Activated T-helper 17 cell treated with anti-CD3 and anti-CD28 coated beads, Interleukin-2, amount 50 U/mL, for 72 hours (primary cell): ENCODE measurements around the gene NCBP1. TPM values are rescaled to one million over a fixed set of nuclear protein-coding genes. Genes with fewer than 3 reads are reported as not detected.
"Not testable (repeated sequence)": the region's sequence is repeated elsewhere in the genome, so short reads cannot be mapped to it uniquely, and the experiment has no call there.

Source experiments
- ATAC-seq: fragments of 150-1000 bp; cut with Tn5 transposase; replicated peaks from 2 replicates; pipeline ENCODE4 v1.10.0; 2021; ENCODE audit warnings: mild to moderate bottlenecking, moderate library complexity
- H3K27ac Mint-ChIP-seq: one replicate; pipeline ENCODE4 v1.8.0; 2022; ENCODE audit warnings: mixed read lengths
- H3K27me3 Mint-ChIP-seq: one replicate; pipeline ENCODE4 v1.8.0; 2022; ENCODE audit warnings: mixed read lengths
- H3K36me3 Mint-ChIP-seq: one replicate; pipeline ENCODE4 v1.8.0; 2022; ENCODE audit warnings: low read depth, mild to moderate bottlenecking, mixed read lengths
- H3K4me1 Mint-ChIP-seq: one replicate; pipeline ENCODE4 v1.8.0; 2022; ENCODE audit warnings: mixed read lengths
- H3K4me3 Mint-ChIP-seq: one replicate; pipeline ENCODE4 v1.8.0; 2022; ENCODE audit warnings: mild to moderate bottlenecking, mixed read lengths
- H3K9me3 Mint-ChIP-seq: one replicate; pipeline ENCODE4 v1.8.0; 2022; ENCODE audit warnings: mixed read lengths
- total RNA-seq, 2 donors: library from RNA; stranded (reverse); gene quantifications; one replicate each; pipeline ENCODE4 v1.2.3, GENCODE V29; 2022

The NCBP1 gene
- total RNA-seq, 2 donors from 2014 or later, result 33.5 to 47.7 TPM

DNA sequence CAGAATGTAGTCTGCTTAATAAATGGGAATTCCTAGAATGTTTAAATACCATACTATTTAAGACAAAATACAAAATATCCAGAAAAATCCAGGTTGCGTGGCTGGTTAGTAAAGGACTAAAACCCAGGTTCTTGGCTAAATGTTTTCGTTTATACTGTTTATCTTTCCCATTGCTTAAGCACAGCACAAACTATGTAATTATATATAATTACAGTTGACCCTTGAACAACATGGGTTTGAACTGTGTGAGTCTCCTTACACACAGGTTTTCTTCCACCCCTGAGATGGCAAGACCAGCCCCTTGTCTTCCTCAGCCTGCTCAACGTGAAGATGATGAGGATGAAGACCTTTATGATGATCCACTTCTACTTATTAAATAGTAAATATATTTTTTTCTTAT, 38.8 kb downstream of the NCBP1 start:
- Mint-ChIP-seq H3K4me3 (no peak overlapping the region), H3K4me1 (peaks cover 4% of the 10 kb centered on the region), H3K36me3 (peaks cover 100% of the 10 kb centered on the region), H3K27me3 (no peaks in the 10 kb centered on the region), H3K27ac (no peak overlapping the region), H3K9me3 (no peaks in the 10 kb centered on the region)
- ATAC-seq, result no peak

DNA sequence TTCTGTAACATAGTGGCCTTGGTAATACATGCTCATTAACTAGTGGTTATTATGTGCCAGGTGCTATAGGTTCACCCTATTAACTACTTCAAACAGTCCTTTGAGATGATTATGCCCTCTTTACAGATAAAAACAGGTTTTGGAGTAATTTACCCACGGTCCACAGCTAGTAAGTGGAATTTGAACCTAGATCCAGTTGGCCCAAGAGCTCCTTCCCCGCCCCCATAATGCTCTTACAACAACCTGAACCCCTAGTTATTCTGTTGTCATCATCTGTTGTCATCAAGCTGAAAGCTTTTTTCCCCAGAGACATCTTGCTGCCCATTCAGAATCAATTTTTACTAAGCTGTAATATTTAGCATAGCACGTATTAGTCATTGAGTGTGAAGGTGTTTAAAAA, 40.3 kb downstream of the NCBP1 start:
- Mint-ChIP-seq H3K4me3 (no peak overlapping the region), H3K27me3 (no peaks in the 10 kb centered on the region), H3K27ac (peak overlapping the region; percentile 24), H3K4me1 (no peaks in the 10 kb centered on the region), H3K36me3 (peaks cover 100% of the 10 kb centered on the region), H3K9me3 (no peaks in the 10 kb centered on the region)
- ATAC-seq, result no peak

DNA sequence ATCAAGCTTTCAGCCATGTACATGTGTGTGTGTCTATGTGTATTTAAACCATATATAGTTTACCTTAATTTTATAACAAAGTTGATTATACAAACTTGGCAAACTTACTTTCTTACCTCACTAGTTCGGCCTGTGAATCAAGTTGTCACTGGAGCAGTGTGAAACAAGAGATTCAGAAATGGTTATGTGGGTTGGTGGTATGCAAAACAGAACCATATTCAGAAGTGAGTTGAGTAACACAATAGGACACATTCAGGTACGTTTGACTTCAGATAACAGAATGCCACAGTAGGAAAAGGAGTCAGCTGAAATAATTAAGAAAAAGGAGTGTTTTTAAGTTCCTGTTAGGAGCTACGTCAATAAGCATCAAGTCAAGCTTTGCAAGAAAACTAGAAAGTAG, 42.0 kb downstream of the NCBP1 start:
- H3K36me3 Mint-ChIP-seq, result peaks cover 100% of the 10 kb centered on the region
- H3K9me3 Mint-ChIP-seq, result no peaks in the 10 kb centered on the region
- H3K4me3 Mint-ChIP-seq, result no peak overlapping the region
- no peaks in the 10 kb centered on the region for H3K27me3 Mint-ChIP-seq
- H3K27ac Mint-ChIP-seq, result peak overlapping the region; percentile 11
- peak; percentile 88 for ATAC-seq
- no peaks in the 10 kb centered on the region for H3K4me1 Mint-ChIP-seq

DNA sequence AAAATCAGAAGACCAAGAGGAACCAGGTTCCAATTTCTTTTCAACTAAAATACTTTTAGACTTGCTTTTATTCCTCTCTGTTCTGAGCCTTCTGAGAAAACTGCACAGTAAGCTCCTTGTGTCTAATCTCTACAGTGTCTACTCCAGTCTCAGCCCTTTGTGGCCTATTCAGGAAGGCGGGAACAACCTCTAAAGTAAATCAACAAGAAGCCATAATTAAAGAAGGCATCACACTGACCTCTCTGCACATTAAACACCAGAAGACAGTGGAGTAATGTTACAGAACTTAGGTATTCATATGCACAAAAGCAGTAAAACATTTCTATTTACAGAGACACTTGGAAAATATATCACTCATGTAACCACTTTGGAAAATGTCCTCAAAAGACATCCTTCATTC, 48.6 kb downstream of the NCBP1 start:
- ATAC-seq, result no peak
- Mint-ChIP-seq H3K27ac (peak overlapping the region; percentile 56), H3K27me3 (no peaks in the 10 kb centered on the region), H3K4me1 (no peaks in the 10 kb centered on the region), H3K4me3 (no peak overlapping the region), H3K9me3 (no peaks in the 10 kb centered on the region), H3K36me3 (peaks cover 99% of the 10 kb centered on the region)

DNA sequence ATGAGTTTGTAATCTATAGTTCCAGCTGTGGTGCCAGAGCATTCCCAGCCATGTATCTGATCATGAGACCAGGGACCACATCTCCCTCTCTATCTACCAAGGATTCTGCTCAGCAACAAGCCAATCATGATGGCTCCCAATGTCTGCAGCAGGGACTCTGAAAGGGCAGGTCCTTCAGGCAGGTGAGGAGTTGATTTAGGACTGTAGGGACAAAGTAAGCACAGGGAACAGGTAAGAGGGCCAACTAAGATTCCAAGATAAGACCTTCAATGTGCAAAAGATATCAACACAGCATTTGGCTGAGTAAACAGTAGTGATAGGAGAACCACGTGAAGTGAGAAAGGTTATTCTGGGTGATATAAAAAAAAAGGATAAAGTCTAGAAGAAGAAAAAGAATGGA, 55.0 kb downstream of the NCBP1 start:
- ATAC-seq, result no peak
- Mint-ChIP-seq H3K27me3 (no peaks in the 10 kb centered on the region), H3K36me3 (peaks cover 98% of the 10 kb centered on the region), H3K4me3 (no peak overlapping the region), H3K9me3 (no peaks in the 10 kb centered on the region), H3K4me1 (peaks cover 6% of the 10 kb centered on the region), H3K27ac (peak overlapping the region; percentile 17)

DNA sequence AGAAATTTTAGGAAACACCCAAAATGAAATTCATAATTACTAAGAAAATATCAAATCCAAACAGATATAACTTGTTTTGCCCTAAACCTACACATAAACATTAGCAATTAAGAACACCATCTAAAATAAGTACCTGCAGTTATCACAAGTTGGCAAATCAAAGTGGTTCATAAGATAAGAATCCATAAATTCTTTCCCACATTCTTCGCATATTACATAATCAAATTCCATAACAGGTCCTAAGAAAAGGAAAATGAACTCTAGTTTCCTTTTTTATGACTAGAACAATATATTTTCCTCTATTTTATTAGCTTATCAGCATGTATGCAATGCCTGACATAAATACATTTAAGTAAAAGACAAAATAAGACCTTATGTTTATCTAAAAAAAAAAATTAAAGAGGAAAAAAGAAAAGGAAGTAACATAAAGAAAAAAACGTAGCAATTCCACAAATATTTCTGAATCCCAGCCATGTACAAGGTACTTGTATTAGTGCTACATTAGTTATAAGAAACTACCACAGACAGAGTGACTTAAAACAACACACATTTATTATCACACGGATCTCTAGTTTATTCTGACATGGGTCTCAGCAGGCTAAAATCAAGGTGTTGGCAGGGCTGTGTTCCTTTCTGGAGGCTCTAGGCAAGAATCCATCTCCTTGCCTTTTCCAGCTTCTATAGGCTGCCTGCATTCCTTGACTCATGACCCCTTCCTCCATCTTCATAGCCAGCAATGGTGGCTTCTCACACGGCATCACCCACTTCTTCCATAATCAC, 56.0 kb downstream of the NCBP1 start:
- peaks cover 98% of the 10 kb centered on the region for H3K36me3 Mint-ChIP-seq
- H3K4me1 Mint-ChIP-seq, result peaks cover 14% of the 10 kb centered on the region
- no peaks in the 10 kb centered on the region for H3K27me3 Mint-ChIP-seq
- H3K9me3 Mint-ChIP-seq, result no peaks in the 10 kb centered on the region
- H3K27ac Mint-ChIP-seq, result peak overlapping the region; percentile 3
- H3K4me3 Mint-ChIP-seq, result no peak overlapping the region
- ATAC-seq, result no peak

DNA sequence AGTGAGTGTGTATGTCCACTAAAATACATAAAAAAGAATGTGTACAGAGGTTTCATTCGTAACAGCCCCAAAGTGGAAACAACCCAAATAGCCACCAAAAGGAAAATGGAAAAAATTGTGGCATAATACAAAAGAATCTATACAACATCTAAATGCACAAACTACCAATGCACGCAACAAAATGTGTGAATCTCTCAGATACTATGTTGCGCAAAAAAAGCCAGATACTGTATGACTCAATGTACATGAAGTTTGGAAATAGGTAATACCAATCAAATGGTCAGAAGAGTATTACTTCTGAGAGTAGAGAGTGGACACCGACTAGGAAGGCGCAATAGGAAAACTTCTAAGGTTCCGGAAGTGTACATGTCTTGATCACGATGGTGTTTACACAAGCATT, 61.1 kb downstream of the NCBP1 start:
- peaks cover 33% of the 10 kb centered on the region for H3K4me1 Mint-ChIP-seq
- peaks cover 62% of the 10 kb centered on the region for H3K36me3 Mint-ChIP-seq
- peak overlapping the region; percentile 92 for H3K4me3 Mint-ChIP-seq
- no peaks in the 10 kb centered on the region for H3K9me3 Mint-ChIP-seq
- peak overlapping the region; percentile 14 for H3K27ac Mint-ChIP-seq
- no peaks in the 10 kb centered on the region for H3K27me3 Mint-ChIP-seq
- ATAC-seq, result no peak

DNA sequence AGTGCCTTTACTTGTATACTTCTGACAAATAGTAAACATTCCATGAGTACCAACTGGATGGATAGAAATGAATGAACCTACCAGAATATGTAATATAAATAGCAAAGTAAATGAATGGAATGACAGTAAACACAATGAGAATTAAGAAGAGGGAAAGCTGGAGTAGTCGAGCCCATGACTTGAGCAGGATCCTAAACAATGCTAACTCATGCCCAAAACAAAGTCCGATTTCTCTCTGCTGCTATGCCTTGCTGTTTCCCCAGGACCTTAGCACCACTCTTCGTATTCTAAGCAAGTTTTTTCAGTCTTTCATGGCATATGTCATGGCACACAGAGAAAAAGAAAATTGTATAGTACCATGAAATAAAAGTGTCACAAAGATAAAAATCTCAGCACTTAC, 61.8 kb downstream of the NCBP1 start:
- Mint-ChIP-seq H3K27ac (peak overlapping the region; percentile 91), H3K9me3 (no peaks in the 10 kb centered on the region), H3K4me3 (peak overlapping the region; percentile 92), H3K36me3 (peaks cover 56% of the 10 kb centered on the region), H3K27me3 (no peaks in the 10 kb centered on the region), H3K4me1 (peaks cover 33% of the 10 kb centered on the region)
- ATAC-seq, result no peak

DNA sequence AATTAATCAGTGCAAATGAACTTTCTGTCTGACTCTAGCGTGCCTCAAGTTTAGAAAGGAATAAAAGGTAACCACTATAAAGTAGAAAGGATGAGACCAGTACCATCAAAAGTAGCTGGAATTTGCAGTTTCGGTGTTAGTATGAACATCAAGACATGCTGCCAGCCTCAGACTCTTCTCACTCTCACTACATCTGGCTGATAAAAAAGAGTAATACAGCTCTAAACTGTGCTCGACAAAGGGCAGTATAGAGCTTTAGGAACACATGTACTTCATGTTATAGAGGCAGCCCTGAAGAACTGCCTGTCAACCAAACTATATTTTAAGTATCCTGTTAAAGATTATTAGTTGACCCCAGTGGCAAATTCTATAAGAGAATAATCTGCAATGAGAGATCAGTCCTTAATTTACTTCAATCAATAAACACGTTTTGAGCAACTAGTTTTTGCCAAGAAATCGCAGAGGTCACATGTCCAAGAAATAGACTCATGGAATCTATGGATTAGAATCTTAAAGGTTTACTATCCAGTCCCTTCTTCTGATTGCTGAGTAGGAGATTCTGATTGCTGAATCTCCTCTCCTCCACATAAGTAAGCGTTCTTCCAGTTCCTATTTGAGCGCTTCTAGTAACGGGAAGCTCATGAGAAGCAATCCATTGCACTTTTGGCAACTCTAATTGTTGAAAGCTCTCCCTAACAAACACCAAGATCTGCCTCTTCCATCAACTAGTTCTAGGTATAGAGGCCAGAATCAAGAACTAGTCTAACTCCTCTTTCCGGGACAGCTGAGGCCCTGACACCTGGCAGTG, 62.6 kb downstream of the NCBP1 start:
- Mint-ChIP-seq H3K9me3 (no peaks in the 10 kb centered on the region), H3K4me1 (peaks cover 33% of the 10 kb centered on the region), H3K4me3 (peak overlapping the region; percentile 92), H3K27ac (peak overlapping the region; percentile 91), H3K36me3 (peaks cover 48% of the 10 kb centered on the region), H3K27me3 (no peaks in the 10 kb centered on the region)
- ATAC-seq, result peak; percentile 37

DNA sequence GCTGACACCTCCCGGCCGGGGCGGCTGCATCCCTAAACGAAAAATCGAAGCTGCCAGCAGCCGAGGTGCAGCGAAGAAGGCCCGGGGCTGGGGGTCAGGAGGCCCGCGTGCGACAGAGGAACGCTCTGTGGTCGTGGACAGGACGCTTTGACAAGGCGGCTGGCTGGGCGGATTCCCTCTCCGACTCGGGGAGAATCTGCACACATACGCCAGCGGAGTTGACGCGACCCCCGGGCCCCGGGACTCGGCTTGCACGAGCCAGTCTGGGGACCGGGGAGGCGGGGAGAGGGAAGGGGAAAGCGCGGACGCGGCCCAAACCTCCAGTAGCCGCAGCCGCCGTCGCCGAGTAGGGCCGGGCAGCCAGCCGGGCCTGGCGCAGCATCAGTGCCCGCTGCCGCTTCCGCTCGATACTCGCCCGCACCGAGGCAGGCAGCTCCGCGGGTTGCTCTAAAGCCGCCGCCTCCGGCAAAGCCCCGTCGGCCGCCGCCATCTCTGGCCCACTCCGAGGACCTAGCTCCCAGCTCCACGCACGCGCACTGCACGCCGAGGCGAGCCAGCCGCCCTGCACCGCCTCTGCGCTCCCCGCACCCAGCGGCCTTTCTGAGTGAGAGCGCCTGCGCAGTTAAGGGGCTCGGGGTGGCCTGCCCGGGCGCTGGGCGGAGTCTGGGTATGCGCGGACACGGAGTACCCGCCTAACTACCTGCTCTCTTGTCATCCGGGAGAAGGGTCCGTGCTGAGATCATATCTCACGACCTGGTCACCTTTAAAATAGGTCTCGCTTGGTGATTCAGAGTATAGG, 63.4 kb downstream of the NCBP1 start, which contains the start of gene XPA:
TSS of gene XPA (minus strand) at position 538 of the 799 bp plus-strand sequence. CDS start at position 490, 48 bp downstream.
- Mint-ChIP-seq H3K4me3 (peak within 1 kb of the TSS; percentile 92), H3K4me1 (peaks cover 33% of the 10 kb centered on the region), H3K27me3 (no peaks in the 10 kb centered on the region), H3K36me3 (peaks cover 42% of the 10 kb centered on the region), H3K27ac (peak within 1 kb of the TSS; percentile 91), H3K9me3 (no peaks in the 10 kb centered on the region)
- peak; percentile 95 for ATAC-seq

DNA sequence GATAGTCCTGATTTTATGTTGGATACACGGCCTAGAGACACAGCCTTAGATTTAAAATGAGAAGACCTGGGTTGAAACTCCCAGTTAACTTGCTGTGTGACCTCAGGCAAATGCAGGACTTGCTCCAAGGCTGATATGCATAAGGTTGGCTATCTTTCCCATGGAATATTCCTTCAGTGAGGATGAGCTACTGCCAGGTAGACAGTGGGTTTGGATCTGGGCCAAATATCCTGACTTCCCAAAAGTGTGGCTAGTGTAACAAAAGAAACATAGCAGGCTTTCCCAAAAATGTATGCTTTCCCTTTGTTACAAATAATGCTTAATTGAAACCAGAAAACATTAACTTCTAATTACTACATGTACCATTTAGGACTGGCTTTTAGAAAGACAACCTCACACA, 64.2 kb downstream of the NCBP1 start:
- no peaks in the 10 kb centered on the region for H3K27me3 Mint-ChIP-seq
- H3K9me3 Mint-ChIP-seq, result no peaks in the 10 kb centered on the region
- peak overlapping the region; percentile 92 for H3K4me3 Mint-ChIP-seq
- H3K4me1 Mint-ChIP-seq, result peaks cover 37% of the 10 kb centered on the region
- ATAC-seq, result no peak
- H3K27ac Mint-ChIP-seq, result peak overlapping the region; percentile 91
- peaks cover 33% of the 10 kb centered on the region for H3K36me3 Mint-ChIP-seq

DNA sequence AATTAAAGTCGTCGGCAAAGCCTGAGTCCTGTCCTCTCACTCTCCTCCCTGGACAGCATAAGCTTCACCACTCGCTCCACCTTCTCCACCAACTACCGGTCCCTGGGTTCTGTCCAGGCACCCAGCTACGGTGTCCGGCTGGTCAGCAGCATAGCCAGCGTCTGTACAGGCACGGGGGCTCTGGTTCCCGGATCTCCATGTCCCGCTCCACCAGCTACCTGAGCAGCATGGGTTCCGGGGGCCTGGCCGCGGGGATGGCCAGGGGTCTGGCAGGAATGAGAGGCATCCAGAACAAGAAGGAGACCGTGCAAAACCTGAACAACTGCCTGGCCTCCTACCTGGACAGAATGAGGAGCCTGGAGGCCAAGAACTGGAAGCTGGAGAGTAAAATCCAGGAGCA, 65.2 kb downstream of the NCBP1 start:
- Mint-ChIP-seq H3K27me3 (no peaks in the 10 kb centered on the region), H3K4me1 (peaks cover 37% of the 10 kb centered on the region), H3K36me3 (peaks cover 23% of the 10 kb centered on the region), H3K9me3 (no peaks in the 10 kb centered on the region), H3K27ac (no peak overlapping the region), H3K4me3 (no peak overlapping the region)
- ATAC-seq, result no peak

DNA sequence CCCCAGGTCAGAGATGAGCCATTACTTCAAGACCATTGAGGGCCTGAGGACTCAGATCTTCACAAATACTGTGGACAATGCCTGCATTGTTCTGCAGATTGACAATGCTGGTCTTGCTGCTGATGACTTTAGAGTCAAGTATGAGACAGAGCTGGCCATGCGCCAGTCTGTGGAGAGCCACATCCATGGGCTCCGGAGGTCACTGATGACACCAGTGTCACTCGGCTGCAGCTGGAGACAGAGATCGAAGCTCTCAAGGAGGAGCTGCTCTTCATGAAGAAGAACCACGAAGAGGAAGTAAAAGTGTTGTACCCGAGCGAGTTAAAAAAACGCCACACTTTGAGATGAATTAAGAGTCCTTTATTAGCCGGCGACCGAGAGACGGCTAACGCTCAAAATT, 65.7 kb downstream of the NCBP1 start:
- not testable (repeated sequence) for ATAC-seq, H3K27ac Mint-ChIP-seq, H3K9me3 Mint-ChIP-seq, H3K4me3 Mint-ChIP-seq, H3K27me3 Mint-ChIP-seq
- Mint-ChIP-seq H3K4me1 (peaks cover 37% of the 10 kb centered on the region), H3K36me3 (peaks cover 19% of the 10 kb centered on the region)

DNA sequence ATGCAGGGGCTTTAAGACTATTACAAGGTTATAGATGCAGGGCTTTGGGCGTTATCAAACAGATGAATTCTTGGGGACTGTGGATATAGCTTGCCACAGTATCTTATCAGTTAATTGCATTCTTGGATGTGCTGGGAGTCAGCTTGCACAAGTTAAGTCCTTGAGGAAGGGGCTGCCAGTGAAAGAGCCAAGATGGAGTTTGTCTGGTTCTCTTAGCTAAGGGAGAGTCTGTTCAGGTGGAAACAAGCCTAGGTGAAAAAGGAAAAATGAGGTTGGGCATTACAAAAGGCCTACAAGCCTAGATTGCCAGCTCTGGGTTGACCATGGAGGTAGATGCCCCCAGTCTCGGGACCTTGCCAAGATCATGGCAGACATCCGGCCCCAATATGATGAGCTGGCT, 66.2 kb downstream of the NCBP1 start:
- peak overlapping the region; percentile 19 for H3K27ac Mint-ChIP-seq
- H3K27me3 Mint-ChIP-seq, ATAC-seq, H3K4me3 Mint-ChIP-seq, H3K9me3 Mint-ChIP-seq: not testable (repeated sequence)
- H3K4me1 Mint-ChIP-seq, result peaks cover 40% of the 10 kb centered on the region
- H3K36me3 Mint-ChIP-seq, result peaks cover 13% of the 10 kb centered on the region
